Neural cell (in vitro differentiated cells): ENCODE measurements around the gene AKR1E2. TPM values are rescaled to one million over a fixed set of nuclear protein-coding genes. Genes with fewer than 3 reads are reported as not detected.

Source experiments
- H2AFZ ChIP-seq: fragments of 200-600, 300-800 bp; sonication (generic), shearing (Covaris generic); 2 replicates; pipeline ENCODE4 v1.6.0; 2014; ENCODE audit warnings: low read depth, mild to moderate bottlenecking, antibody characterized with exemption, low read length, moderate library complexity
- H3F3A ChIP-seq: fragments of 200-600 bp; shearing (Covaris generic); 2 replicates; pipeline ENCODE4 v1.6.1; 2016; ENCODE audit warnings: mild to moderate bottlenecking, moderate library complexity, mixed read lengths, antibody characterized with exemption, low read length; ENCODE audit not compliant: insufficient read depth, poor library complexity, severe bottlenecking
- H3K27ac ChIP-seq: fragments of 200-600, 300-800 bp; sonication (generic), shearing (Covaris generic); 2 replicates; pipeline ENCODE4 v1.5.1; 2014; ENCODE audit warnings: mild to moderate bottlenecking, low read length, moderate library complexity
- H3K27me3 ChIP-seq: fragments of 300-800, 200-600 bp; sonication (generic), shearing (Covaris generic); 2 replicates; pipeline ENCODE4 v1.6.0; 2014; ENCODE audit warnings: mild to moderate bottlenecking, low read depth, low read length, moderate library complexity; ENCODE audit not compliant: insufficient read depth
- H3K36me3 ChIP-seq: fragments of 300-800, 200-600 bp; sonication (generic), shearing (Covaris generic); 2 replicates; pipeline ENCODE4 v1.5.1; 2014; ENCODE audit warnings: mild to moderate bottlenecking, antibody characterized with exemption, low read length, moderate library complexity; ENCODE audit not compliant: insufficient read depth
- H3K4me2 ChIP-seq: fragments of 300-800, 200-600 bp; sonication (generic), shearing (Covaris generic); 2 replicates; pipeline ENCODE4 v1.6.0; 2014; ENCODE audit warnings: mild to moderate bottlenecking, low read length
- H3K4me3 ChIP-seq: fragments of 300-800, 200-600 bp; sonication (generic), shearing (Covaris generic); 2 replicates; pipeline ENCODE4 v1.5.1; 2014; ENCODE audit warnings: mild to moderate bottlenecking, low read length, moderate library complexity
- H3K79me2 ChIP-seq: fragments of 200-600 bp; shearing (Covaris generic); replicated peaks from 2 replicates; pipeline ENCODE4 v1.6.0; 2014; ENCODE audit warnings: mild to moderate bottlenecking, low read length, moderate library complexity; ENCODE audit not compliant: insufficient read depth
- H3K9ac ChIP-seq: fragments of 300-800, 200-600 bp; sonication (generic), shearing (Covaris generic); 2 replicates; pipeline ENCODE4 v1.6.1; 2016; ENCODE audit warnings: mild to moderate bottlenecking, low read length, mixed read lengths
- H3K9me2 ChIP-seq: fragments of 200-600 bp; shearing (Covaris generic); 2 replicates; pipeline ENCODE4 v1.6.1; 2016; ENCODE audit warnings: mild to moderate bottlenecking, low read length, mixed read lengths; ENCODE audit not compliant: insufficient read depth
- H3K9me3 ChIP-seq: fragments of 200-600, 300-800 bp; sonication (generic), shearing (Covaris generic); 2 replicates; pipeline ENCODE4 v1.6.1; 2016; ENCODE audit warnings: mild to moderate bottlenecking, mixed run types, low read length, moderate library complexity, mixed read lengths
- H4K20me1 ChIP-seq: fragments of 200-600 bp; shearing (Covaris generic); 2 replicates; pipeline ENCODE4 v1.6.1; 2016; ENCODE audit warnings: mild to moderate bottlenecking, mixed run types; ENCODE audit not compliant: insufficient read depth
- CTCF ChIP-seq: fragments of 450-650 bp; IDR thresholded peaks from 2 replicates; pipeline ENCODE4 v1.5.1; 2014; ENCODE audit warnings: antibody characterized with exemption, mild to moderate bottlenecking, moderate library complexity; ENCODE audit not compliant: poor library complexity, severe bottlenecking
- EP300 ChIP-seq: fragments of 450-650 bp; conservative IDR thresholded peaks from 2 replicates; pipeline ENCODE4 v1.6.1; 2014; ENCODE audit warnings: antibody characterized with exemption, mild to moderate bottlenecking, moderate library complexity; ENCODE audit not compliant: poor library complexity, severe bottlenecking
- EZH2 ChIP-seq: fragments of 200-600, 300-800 bp; shearing (Covaris generic), sonication (generic); IDR thresholded peaks from 2 replicates; pipeline ENCODE4 v1.6.1; 2014; ENCODE audit warnings: antibody characterized with exemption, low read length, borderline replicate concordance, mild to moderate bottlenecking; ENCODE audit not compliant: insufficient read depth, poor library complexity, severe bottlenecking
- MXI1 ChIP-seq: fragments of 450-650 bp; conservative IDR thresholded peaks from 2 replicates; pipeline ENCODE4 v1.6.1; 2014; ENCODE audit warnings: antibody characterized with exemption, mild to moderate bottlenecking; ENCODE audit not compliant: poor library complexity, severe bottlenecking
- POLR2AphosphoS5 ChIP-seq: IDR thresholded peaks from 2 replicates; pipeline ENCODE4 v1.6.1; 2012
- RAD21 ChIP-seq: fragments of 450-650 bp; conservative IDR thresholded peaks from 2 replicates; pipeline ENCODE4 v1.6.1; 2014; ENCODE audit warnings: antibody characterized with exemption, mild to moderate bottlenecking, moderate library complexity
- REST ChIP-seq: IDR thresholded peaks from 2 replicates; pipeline ENCODE4 v1.6.1; 2012; ENCODE audit warnings: borderline replicate concordance
- SMC3 ChIP-seq: fragments of 450-650 bp; conservative IDR thresholded peaks from 2 replicates; pipeline ENCODE4 v1.6.1; 2014; ENCODE audit warnings: antibody characterized with exemption, mild to moderate bottlenecking, moderate library complexity; ENCODE audit not compliant: poor library complexity
- TAF1 ChIP-seq: IDR thresholded peaks from 2 replicates; pipeline ENCODE4 v1.6.1; 2012; ENCODE audit warnings: low read depth
- polyA plus RNA-seq: library from polyadenylated mRNA; depleted of rRNA; stranded (reverse); fragments of >200 nt; gene quantifications from 2 replicates; pipeline ENCODE4 v1.2.3, GENCODE V29; 2014

AKR1E2 gene
- polyA plus RNA-seq, 1 donor from 2014 or later, result not detected

DNA sequence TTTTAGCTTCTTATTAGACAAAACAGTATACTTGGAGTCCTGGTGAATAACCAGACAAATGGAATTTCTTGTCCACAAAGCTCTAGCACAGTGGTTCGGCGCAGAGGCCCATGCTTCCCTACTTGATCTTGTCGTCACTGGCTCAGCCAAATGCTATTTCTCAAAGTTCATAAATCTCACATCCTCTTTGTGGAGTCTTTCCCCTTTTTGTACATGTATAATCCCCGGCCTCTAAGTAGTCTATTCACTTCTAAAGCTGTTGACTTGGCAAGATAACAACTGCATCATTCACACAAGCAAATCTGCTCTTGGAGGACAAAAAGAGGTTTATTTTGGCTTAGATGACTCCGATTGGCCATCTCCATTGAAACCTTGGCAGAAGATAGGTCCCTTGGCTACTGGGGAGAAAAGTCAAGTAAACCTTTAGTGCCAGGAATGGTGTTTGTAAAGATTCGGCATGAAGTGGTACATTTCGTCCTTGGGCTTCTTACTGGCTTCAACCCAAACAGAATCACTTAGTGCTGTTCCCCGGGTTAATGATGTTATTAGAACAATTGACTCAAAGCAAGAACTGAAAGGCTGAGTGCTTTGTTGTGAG is 5.1 kb upstream of the AKR1E2 start:
- Histone ChIP-seq H3K9me2 (no peaks in the 10 kb centered on the region), H3K36me3 (no peaks in the 10 kb centered on the region), H3K27ac (no peak overlapping the region), H3K9ac (no peak overlapping the region), H3K79me2 (no peaks in the 10 kb centered on the region), H3K9me3 (no peaks in the 10 kb centered on the region), H3K4me2 (no peak overlapping the region), H3K27me3 (peaks cover under 1% of the 10 kb centered on the region), H3K4me3 (no peak overlapping the region), H4K20me1 (no peaks in the 10 kb centered on the region), H2AFZ (no peak overlapping the region), H3F3A (no peaks in the 10 kb centered on the region)
- TF ChIP-seq TAF1, result no peak
- TF ChIP-seq EP300, result no peak
- TF ChIP-seq SMC3, result no peak
- no peak for TF ChIP-seq REST
- no peak for TF ChIP-seq POLR2AphosphoS5
- no peak for TF ChIP-seq EZH2
- no peak for TF ChIP-seq RAD21
- no peak for TF ChIP-seq CTCF
- TF ChIP-seq MXI1, result no peak

DNA sequence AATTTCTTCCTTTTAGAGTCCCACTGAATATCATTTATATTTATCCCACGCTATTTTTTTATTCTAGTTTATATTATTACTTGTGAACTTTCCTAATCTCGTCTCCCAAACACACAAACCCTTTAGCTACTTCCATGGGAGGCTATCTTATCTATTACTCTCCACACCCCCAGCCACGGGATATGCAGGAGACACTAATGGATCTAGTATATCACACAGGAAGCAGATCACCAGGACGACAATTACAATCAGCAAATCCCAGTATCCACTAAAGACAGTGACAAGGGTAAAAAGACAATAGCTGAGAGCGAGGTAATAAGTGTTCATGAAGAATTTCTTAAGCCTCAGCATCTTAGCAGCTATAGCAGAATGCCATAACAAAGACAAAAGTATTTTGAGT is 3.8 kb upstream of the AKR1E2 start:
- Histone ChIP-seq H3K4me2 (no peak overlapping the region), H3K4me3 (no peak overlapping the region), H3K27me3 (peaks cover 13% of the 10 kb centered on the region)

More for the DNA sequence above, 3.8 kb upstream of the AKR1E2 start:
- Histone ChIP-seq H2AFZ (no peak overlapping the region), H3F3A (no peaks in the 10 kb centered on the region), H4K20me1 (no peaks in the 10 kb centered on the region), H3K79me2 (no peaks in the 10 kb centered on the region), H3K36me3 (no peaks in the 10 kb centered on the region), H3K9me3 (no peaks in the 10 kb centered on the region), H3K27ac (no peak overlapping the region), H3K9ac (no peak overlapping the region), H3K9me2 (no peaks in the 10 kb centered on the region)
- TF ChIP-seq POLR2AphosphoS5 (no peak), TAF1 (no peak), MXI1 (no peak), REST (no peak), CTCF (no peak)
